Parathyroid adenoma (tissue), 2 donors: ENCODE results near the gene ETV4.

Source experiments
- H2AFZ ChIP-seq: fragments of 300-600 bp; sonication (generic); one replicate; pipeline ENCODE4 v1.7.0; 2017; ENCODE audit warnings: antibody characterized with exemption, mild to moderate bottlenecking
- H3K27ac ChIP-seq: fragments of 300-600 bp; sonication (generic); one replicate; pipeline ENCODE4 v1.7.0; 2017
- H3K27me3 ChIP-seq: fragments of 300-600 bp; sonication (generic); one replicate; pipeline ENCODE4 v1.7.0; 2017; ENCODE audit warnings: low read length; ENCODE audit not compliant: control insufficient read depth, insufficient read depth
- H3K36me3 ChIP-seq: fragments of 300-600 bp; sonication (generic); one replicate; pipeline ENCODE4 v1.7.0; 2017; ENCODE audit warnings: low read length; ENCODE audit not compliant: control insufficient read depth, insufficient read depth
- H3K4me1 ChIP-seq: fragments of 300-600 bp; sonication (generic); one replicate; pipeline ENCODE4 v1.7.0; 2017; ENCODE audit warnings: control low read depth
- H3K4me2 ChIP-seq: fragments of 300-600 bp; sonication (generic); one replicate; pipeline ENCODE4 v1.7.0; 2017; ENCODE audit warnings: low read length
- H3K4me3 ChIP-seq: fragments of 300-600 bp; sonication (generic); one replicate; pipeline ENCODE4 v1.7.0; 2017; ENCODE audit warnings: low read depth, low read length
- H3K79me2 ChIP-seq: fragments of 300-600 bp; sonication (generic); one replicate; pipeline ENCODE4 v1.7.0; 2017; ENCODE audit warnings: control low read depth
- H3K9ac ChIP-seq: fragments of 300-600 bp; sonication (generic); one replicate; pipeline ENCODE4 v1.7.0; 2017; ENCODE audit warnings: mild to moderate bottlenecking
- H3K9me3 ChIP-seq: fragments of 300-600 bp; sonication (generic); one replicate; pipeline ENCODE4 v1.7.0; 2017; ENCODE audit warnings: low read length; ENCODE audit not compliant: control insufficient read depth
- TF ChIP-seq, protein P1 (sequence below): fragments of 300-600 bp; sonication (generic); IDR thresholded peaks from one replicate; pipeline ENCODE4 v1.7.0; 2017; ENCODE audit warnings: antibody characterized with exemption, mild to moderate bottlenecking
- donor health status: primary hyperparathyroidism.

The ETV4 gene

DNA sequence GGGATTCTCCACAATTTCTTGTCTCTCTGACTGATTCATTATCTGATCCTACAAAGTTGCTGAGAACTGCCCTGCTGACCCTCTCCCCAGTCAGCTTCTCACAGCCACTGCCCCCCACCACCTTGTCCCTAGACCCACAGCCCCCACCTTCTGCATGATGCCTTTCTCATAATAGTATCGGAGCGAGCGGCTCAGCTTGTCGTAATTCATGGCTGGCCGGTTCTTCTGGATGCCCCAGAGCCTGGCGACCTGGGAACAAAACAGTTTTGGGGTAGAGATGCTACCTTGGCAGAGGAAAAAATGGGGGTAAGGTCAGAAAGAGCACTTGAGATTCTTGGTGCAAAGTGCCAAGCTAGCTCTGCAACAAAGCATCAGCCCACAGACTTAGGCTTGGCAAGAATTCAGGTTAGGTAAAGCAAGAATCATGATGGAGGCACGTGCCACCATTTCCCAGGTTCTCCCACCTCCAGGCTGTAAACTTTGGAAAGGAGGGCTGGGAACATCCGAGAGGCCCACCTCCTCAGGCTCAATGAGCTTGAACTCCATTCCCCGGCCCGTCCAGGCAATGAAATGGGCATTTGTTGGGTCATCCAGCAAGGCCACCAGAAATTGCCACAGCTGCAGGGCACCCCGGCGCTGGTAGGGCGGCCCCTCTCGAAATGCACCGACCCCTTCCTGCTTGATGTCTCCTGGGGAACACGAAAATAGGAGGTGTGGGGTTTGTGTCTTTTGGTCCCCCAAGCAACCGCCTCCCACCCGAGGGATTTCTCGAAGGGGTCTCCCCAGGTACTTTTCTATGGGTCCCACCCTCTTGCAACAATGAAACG is 16.9 kb downstream of the ETV4 start:
- no peaks in the 10 kb centered on the region for H3K9me3 ChIP-seq
- no peak overlapping the region for H3K4me3 ChIP-seq
- no peaks in the 10 kb centered on the region for H3K27me3 ChIP-seq
- H3K4me2 ChIP-seq: no peak overlapping the region
- H2AFZ ChIP-seq: no peak overlapping the region
- H3K9ac ChIP-seq: no peak overlapping the region
- H3K79me2 ChIP-seq: no peaks in the 10 kb centered on the region
- no peaks in the 10 kb centered on the region for H3K36me3 ChIP-seq
- TF ChIP-seq, protein P1, sequence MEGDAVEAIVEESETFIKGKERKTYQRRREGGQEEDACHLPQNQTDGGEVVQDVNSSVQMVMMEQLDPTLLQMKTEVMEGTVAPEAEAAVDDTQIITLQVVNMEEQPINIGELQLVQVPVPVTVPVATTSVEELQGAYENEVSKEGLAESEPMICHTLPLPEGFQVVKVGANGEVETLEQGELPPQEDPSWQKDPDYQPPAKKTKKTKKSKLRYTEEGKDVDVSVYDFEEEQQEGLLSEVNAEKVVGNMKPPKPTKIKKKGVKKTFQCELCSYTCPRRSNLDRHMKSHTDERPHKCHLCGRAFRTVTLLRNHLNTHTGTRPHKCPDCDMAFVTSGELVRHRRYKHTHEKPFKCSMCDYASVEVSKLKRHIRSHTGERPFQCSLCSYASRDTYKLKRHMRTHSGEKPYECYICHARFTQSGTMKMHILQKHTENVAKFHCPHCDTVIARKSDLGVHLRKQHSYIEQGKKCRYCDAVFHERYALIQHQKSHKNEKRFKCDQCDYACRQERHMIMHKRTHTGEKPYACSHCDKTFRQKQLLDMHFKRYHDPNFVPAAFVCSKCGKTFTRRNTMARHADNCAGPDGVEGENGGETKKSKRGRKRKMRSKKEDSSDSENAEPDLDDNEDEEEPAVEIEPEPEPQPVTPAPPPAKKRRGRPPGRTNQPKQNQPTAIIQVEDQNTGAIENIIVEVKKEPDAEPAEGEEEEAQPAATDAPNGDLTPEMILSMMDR: no peak
- peaks cover 21% of the 10 kb centered on the region for H3K4me1 ChIP-seq
- peak overlapping the region; percentile 99 for H3K27ac ChIP-seq

DNA sequence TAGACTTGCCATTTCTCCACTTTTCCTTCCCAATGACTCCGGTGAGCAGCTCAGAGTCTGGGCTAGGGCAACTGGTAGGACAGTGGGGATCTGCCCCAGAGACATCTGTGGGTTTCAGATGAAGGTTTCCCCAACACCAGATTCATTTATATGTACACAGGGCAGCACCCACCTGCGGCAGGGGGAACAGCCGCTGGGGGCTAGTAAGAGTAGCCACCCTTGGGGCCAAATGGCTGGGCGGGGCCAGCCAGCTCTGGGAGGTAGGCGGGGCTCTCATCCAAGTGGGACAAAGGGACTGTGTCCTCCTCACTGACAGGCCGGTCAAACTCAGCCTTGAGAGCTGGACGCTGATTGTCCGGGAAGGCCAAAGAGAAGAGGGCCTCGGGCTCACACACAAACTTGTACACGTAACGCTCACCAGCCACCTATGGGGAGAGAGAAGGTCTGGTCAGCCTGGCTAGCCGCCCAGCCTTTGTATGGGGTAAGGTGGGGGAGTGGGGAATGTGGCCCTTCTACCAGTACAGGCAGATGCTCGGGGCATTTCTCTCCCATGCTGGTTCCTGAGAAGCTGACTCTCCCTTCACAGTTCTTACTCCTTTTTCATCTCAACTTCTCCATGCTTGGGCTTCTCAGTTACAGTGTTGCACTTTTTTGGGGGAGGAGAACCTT is 17.7 kb downstream of the ETV4 start:
- Histone ChIP-seq H3K4me1 (peaks cover 21% of the 10 kb centered on the region), H3K9ac (no peak overlapping the region), H3K79me2 (no peaks in the 10 kb centered on the region), H3K4me2 (no peak overlapping the region), H3K27ac (no peak overlapping the region), H2AFZ (no peak overlapping the region), H3K4me3 (no peak overlapping the region), H3K36me3 (no peaks in the 10 kb centered on the region), H3K27me3 (no peaks in the 10 kb centered on the region), H3K9me3 (no peaks in the 10 kb centered on the region)
- TF ChIP-seq, protein P1: no peak

DNA sequence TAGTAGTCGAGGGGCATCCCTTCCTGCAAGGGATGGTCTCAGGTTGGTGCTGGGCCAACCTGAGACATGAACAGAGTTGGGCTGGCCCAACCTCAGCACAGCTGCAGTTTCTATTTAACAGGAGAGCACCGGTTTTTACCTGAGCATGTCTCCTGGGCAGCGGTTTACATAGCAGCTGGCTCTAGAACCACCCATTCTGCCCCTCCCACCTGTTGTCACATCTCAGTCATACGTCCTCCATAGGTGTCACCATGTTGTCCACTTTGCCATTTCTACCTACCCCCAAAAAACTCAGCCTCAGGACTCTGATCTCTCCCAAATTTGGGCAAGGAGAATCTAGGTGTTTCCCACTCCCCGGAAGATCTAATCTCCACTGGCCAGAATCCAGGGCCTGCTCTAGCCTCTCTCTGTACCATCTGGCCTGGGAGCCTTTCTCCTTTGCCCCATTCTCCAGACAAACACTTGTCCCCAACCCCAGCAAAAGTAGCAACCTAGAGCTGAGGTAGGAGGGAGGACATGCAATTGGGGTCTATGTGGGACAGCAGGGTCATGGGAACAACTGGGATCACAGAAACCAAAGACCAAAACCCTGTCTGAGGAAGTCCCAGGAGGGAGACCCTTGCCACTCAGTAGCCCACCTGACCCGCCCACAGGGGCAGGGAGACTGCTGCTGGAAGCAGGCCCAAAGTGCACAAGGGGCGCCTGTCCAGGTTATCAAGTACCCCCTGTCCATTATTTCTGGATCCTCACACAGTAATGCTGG is 19.1 kb downstream of the ETV4 start:
- Histone ChIP-seq H3K4me2 (no peak overlapping the region), H3K79me2 (no peaks in the 10 kb centered on the region), H3K27me3 (no peaks in the 10 kb centered on the region), H3K9ac (no peak overlapping the region), H2AFZ (no peak overlapping the region), H3K27ac (no peak overlapping the region), H3K9me3 (no peaks in the 10 kb centered on the region), H3K36me3 (no peaks in the 10 kb centered on the region), H3K4me3 (no peak overlapping the region), H3K4me1 (peaks cover 19% of the 10 kb centered on the region)
- TF ChIP-seq, protein P1: no peak

DNA sequence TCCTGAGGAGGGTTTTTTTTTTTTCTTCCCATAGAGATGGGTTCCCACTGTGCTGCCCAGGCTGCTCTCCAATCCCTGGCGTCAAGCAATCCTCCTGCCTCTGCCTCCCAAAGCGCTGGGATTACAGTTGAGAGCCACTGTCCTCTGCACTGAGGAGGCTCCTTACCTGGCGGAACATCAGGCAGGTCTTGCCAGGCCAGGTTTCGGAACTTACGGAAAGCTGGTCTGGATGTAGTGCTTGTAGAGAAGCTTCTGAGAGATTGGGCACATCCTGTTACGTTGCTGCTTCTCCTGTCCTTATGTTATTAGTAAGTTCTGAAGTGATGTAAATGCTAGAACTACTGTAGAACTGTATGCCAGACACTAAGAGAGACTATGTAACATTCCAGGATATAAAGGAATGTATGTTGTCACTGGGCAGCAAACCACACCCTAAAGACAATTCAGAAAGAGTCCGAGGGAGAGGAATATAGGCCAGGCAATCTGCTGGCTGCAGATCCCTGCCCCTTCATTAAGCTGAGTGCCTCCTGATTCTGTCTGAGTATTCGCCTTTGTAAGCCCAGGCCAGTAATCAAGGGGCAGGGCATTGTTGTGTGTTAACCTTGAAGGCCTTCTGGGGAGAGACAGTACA is 21.1 kb downstream of the ETV4 start:
- peaks cover 4% of the 10 kb centered on the region for H3K79me2 ChIP-seq
- H3K4me1 ChIP-seq: peaks cover 4% of the 10 kb centered on the region
- TF ChIP-seq, protein P1: no peak
- no peak overlapping the region for H3K9ac ChIP-seq
- H3K36me3 ChIP-seq: no peaks in the 10 kb centered on the region
- no peak overlapping the region for H3K4me2 ChIP-seq
- no peak overlapping the region for H3K27ac ChIP-seq
- no peaks in the 10 kb centered on the region for H3K27me3 ChIP-seq
- H2AFZ ChIP-seq: no peak overlapping the region
- H3K9me3 ChIP-seq: no peaks in the 10 kb centered on the region
- no peak overlapping the region for H3K4me3 ChIP-seq
